ENCODE data around the gene MAPK8.

DNA sequence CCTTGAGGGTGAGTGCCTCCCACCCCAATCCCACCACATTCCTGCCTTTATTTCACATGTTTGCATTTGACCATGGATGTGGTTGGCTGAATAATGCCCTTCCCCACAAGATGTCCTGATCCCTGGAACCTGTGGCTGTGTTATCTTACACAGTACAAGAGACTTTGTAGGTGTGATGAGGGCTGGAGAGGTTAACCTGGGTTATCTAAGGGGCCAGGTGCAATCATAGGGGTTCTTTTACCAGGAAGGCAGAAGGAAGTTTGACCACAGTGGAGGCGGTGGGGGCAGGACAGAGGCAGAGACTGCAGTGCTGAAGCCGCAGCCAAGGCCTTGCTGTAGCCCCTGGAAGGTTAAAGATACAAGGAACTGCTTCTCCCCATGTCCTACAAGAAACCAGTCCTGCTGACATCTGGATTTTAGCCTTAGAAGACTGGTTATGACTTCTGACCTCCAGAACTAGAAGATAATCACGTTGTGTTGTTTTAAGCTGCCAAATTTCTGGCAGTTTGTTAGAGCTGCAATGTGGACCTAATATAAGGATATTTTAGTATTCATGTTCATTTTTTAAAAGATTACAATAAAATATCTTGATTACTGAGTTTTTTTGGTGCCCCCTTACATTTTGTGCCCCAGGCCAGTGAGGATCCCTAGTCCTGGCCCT is 161.8 kb downstream of the MAPK8 start:
- TF ChIP-seq, protein P1, sequence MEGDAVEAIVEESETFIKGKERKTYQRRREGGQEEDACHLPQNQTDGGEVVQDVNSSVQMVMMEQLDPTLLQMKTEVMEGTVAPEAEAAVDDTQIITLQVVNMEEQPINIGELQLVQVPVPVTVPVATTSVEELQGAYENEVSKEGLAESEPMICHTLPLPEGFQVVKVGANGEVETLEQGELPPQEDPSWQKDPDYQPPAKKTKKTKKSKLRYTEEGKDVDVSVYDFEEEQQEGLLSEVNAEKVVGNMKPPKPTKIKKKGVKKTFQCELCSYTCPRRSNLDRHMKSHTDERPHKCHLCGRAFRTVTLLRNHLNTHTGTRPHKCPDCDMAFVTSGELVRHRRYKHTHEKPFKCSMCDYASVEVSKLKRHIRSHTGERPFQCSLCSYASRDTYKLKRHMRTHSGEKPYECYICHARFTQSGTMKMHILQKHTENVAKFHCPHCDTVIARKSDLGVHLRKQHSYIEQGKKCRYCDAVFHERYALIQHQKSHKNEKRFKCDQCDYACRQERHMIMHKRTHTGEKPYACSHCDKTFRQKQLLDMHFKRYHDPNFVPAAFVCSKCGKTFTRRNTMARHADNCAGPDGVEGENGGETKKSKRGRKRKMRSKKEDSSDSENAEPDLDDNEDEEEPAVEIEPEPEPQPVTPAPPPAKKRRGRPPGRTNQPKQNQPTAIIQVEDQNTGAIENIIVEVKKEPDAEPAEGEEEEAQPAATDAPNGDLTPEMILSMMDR (IDR thresholded peaks at IDR 0.05; ENCODE audit: low read length): no peak
- TF ChIP-seq EZH2phosphoT487 (IDR thresholded peaks at IDR 0.05; ENCODE audit: low read length): no peak
- TF ChIP-seq EZH2 (optimal IDR thresholded peaks at IDR 0.05; ENCODE audit: low read depth, low read length): no peak

Data from MM.1S (cell line).